NCI-H1092 treated with DMSO at 0.1 percent for 48 hours (cell line): ENCODE measurements around the gene DLG1.
"Not testable (repeated sequence)": the region's sequence is repeated elsewhere in the genome, so short reads cannot be mapped to it uniquely, and the experiment has no call there.

ENCODE experiments used
- DNase-seq: peaks from one replicate; lab custom pipeline; 2025; lab: John Stamatoyannopoulos, UW

DLG1 gene

DNA sequence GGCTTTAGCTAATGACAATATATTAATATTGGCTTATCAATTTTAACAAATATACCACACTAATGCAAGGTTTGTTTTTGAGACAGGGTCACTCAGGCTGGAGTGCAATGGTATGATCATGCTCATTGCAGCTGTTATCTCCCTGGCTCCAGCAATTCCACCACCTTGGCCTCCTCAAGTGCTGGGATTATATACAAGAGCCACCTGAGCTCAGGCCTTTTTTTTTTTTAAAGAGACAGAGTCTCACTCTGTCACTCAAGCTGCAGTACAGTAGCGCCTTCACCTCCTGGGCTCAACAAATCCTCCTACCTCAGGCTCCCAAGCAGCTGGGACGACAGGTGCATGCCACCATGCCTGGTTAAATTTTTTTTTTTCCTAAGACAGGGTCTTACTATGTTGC, 11.7 kb downstream of the DLG1 start:
- DNase-seq, result no peak

DNA sequence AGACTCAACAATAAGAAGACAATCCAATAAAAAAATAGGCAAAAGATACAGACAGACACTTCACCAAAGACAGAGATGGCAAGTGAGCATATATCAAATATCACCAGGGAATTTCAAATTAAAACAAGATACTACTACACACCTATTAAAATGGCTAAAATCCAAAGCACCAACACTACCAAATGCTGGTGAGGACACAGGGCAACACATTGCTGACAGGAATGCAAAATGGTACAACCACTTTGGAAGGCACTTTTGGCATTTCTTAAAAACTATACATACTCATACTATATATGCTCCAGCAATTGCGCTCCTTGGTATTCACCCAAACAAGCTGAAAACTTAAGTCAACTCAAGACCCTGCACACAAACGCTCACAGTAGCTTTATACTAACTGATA, 12.9 kb downstream of the DLG1 start:
- DNase-seq, result no peak

DNA sequence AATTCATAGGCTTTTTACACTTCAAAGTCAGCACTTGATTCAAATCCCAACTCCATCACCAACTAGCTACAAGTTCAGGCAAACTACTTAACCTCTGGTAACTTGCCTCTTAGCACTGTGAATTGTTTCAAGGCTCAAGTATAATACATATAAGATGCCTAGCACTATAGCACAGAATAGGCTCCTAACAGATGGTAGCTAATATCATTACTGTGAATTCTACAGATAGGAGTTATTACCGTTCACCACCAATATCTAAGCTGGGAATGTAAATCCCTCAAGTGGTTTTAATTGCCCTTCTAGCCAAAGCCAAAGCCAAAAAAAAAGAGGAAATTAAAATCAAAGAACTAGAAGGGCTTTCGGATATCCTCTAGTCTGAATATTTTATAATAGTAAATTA, 15.4 kb downstream of the DLG1 start:
- no peak for DNase-seq

DNA sequence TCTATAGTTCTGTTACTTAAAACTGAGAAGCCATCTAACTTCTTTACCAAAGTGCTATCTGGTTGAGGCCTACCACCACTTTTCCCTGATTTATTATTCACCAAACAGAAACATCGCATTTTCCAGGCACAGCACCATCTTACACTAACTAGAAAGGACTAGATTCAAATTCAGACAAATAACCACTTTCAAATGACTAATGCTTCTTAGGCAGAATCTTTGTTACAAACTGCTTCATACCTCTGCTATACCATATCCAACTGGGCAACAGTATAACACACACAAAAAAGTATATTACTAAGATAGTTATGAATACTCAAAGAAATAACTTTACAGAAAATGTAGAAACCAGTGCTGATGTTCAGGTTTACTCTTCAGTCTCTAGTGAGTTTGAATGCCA, 16.6 kb downstream of the DLG1 start:
- DNase-seq, result no peak

DNA sequence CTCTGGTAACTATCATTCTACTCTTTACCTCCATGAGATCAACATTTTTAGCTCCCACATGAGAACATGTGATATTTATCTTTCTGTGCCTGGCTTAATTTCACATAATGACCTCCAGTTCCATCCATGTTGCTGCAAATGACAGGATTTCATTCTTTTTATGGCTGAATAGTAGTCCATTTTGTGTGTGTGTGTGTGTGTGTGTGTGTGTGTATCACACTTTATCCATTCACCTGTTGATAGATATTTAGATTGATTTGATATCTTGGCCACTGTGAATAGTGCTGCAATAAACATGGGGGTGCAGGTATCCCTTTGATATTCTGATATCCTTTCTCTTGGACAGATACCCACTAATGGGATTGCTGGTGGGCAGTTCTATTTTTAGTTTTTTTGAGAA, 18.3 kb downstream of the DLG1 start:
- DNase-seq, result no peak

DNA sequence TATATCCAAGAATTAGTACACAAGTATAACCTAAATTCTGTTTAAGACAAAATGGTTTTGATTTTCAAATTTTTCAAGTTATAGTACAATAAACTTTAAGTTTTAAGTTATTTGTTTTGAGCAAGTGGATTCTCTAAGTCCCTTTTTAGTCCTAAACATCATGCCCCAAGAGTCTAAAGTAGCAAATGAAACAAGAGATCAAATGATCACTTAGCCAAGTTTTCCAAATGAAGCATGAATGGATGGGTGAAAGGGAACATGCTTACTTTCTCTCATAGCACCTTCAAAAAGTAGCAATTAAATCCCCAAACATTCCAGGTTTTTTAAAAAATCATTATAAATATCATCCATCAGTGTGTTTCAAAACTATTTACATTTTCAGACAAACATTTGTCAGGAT, 19.5 kb downstream of the DLG1 start:
- no peak for DNase-seq

DNA sequence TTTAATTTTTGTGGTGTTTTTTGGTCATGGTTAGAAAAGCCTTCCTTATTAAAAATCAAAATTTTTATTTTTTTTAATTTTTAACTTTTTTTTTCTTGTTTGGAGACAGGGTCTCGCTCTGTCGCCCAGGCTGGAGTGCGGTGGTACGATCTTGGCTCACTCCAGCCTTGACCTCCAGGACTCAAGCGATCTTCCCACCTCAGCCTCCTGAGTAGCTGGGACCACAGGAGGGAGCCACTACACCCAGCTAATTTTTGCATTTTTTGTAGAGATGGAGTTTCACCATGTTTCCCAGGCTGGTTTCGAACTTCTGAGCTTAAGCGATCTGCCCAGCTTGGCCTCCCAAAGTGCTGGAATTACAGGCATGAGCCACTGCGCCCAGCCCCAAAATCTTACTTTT, 21.6 kb downstream of the DLG1 start:
- not testable (repeated sequence) for DNase-seq

DNA sequence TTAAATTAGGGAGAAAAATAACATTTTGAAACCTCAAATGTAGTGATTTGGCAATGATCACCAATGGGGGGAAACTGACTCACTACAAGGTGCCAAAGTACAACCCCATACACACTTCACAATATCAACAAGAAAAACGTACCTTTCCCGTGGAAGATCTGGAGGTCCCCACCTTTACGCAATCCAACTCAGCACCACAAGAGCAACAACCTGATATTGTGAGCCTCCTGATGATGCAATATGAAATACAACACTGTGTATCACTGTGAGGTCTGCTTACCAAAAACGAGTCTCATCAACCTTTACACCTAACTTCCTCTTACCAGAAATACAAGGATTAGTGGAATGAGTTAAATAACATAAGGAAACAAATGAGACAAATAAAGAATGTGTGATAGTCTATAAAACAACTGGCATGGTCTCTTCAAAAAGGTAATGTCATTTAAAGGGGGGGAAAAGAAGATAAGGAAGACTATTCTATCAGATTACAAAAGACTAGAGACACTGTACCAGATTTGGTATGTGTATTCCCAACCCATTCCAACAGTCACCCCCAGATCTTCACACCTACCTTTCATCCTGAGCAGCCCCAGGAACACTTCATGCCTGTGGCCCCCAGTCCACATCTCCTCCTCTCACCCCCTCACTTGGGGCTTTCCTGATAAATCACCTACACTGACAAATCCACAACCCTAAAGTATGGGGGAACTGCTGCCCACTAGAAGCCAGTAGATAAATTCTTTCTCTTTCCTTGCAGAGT, 27.7 kb downstream of the DLG1 start:
- no peak for DNase-seq

DNA sequence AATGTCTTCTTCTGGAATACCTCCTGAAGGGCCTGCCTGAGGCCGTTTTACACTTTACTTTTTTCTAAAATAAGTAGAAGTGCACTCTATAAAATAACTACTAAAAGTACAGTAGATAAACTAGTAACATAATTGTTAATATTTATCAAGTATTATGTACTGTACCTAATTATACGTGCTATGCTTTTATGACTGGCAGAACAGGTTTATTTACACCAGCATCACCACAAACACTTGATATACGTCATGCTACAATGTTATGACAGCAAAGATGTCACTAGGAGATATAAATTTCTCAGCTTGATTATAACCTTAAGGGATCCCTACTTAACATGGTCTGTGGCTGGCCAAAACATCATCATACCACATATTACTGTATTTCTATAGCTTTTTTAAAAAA, 29.4 kb downstream of the DLG1 start:
- no peak for DNase-seq

DNA sequence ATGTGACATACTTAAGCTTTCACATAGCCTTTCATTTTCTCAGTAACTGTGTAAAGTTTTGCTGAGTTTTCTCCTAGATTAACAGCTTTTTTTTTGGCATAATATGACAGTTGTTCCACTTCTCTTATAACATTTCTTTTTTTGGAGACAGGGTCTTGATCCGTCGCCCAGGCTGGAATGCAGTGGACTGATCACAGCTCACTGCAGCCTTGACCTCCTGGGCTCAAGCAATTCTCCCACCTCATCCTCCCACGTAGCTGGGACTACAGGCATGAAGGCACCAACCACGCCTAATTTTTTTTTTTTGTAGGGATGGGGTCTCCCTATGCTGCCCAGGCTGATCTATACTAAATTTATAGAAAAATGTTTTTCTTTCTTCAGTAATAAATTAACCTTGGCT, 30.1 kb downstream of the DLG1 start:
- DNase-seq, result no peak

DNA sequence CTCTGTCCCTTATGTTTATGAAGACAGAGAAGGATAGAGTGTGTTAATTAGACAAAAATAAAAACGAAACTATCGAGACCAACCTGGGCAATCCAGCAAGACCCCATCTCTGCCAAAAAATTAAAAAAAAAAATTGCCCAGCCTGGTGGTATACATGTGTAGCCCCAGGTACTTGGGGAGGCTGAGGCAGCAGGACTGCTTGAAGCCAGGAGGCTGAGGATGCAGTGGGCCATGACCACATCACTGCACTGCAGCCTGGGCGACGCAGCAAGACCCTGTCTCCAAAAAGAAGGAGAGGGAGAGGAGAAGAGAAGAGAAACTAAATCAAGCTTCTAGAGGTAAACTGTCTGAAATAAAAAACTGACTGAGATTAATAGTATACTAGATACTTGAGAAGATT, 32.1 kb downstream of the DLG1 start:
- DNase-seq, result no peak

DNA sequence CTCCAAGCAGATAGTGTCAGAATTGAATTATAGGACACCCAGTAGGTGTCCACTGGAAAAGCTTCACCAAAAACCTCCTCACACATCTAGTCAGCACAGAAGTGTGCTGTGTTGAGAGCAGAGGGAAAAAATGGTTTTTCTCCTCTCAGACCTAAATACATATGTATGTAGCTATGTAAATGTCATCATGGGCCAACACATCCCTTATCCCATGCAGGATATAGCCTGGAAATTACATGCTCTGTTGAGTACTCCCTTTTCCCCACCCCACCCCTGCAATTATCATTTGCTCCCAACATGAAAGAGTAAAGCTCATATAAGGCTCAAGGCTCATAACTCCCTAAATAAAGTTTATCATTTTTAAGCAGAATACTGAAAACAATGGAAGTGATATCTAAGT, 35.7 kb downstream of the DLG1 start:
- no peak for DNase-seq

DNA sequence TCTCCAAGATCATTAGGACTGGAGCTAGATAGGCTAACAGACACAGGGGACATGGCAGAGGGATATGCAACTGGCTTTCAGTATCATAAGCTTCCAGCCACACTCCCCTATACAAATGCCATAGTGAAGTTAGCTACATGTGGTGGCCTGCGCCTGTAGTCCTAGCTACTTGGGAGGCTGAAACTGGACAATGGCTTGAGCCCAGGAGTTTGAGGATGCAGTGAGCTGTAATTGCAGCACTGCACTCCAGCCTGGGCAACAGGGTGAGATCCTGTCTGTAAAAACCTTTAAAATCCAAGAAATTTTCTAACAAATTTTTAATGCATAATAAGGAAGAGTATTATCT, 37.3 kb downstream of the DLG1 start:
- no peak for DNase-seq

DNA sequence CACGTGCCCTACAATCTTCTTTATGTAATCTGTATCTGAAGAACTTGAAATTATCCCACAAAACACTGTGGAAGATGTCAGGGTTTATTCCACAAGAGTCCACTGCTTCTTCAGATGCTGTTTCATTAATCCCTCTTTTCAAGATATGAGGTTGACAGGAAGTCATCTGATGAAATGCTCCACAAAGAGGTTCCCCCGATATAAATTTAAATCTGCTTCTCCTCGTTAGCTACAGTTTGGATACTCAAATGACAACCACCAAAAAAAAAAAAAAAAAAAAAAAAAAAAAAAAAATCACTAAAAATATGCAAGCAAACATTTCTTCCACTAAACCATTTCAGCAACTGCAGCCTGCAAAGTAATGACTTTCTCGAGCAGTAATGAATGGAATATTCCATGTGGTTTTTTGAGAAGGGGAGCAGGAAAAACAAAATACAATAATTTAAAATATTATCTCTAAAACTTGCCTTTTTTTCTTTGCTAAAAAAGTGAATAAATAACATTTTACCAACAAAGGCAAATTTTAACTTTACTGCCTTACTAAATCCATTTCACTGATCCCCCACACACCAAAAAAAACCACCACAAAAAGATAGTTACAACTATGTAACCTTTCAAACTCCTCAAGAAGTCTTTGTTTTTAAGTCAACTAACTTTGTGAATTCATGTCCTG, 37.8 kb downstream of the DLG1 start:
- no peak for DNase-seq

DNA sequence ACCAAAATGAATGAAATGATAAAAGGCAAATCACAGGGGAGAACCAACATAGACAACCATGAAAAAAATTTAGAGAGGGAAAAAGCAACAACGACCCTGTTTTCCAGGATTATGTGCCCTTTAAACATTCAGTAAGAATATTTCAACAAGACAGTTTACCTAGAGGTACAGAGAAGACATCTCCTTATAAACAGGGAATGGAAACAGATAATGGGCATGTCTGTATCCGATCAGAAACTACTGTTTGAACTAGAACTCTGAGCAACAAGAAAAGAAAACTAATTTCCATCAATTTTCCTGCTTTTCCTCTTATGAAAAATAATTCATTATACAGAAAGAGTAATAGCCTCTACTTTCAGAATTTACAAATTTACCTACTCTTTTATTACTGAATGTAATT, 39.3 kb downstream of the DLG1 start:
- DNase-seq, result no peak

DNA sequence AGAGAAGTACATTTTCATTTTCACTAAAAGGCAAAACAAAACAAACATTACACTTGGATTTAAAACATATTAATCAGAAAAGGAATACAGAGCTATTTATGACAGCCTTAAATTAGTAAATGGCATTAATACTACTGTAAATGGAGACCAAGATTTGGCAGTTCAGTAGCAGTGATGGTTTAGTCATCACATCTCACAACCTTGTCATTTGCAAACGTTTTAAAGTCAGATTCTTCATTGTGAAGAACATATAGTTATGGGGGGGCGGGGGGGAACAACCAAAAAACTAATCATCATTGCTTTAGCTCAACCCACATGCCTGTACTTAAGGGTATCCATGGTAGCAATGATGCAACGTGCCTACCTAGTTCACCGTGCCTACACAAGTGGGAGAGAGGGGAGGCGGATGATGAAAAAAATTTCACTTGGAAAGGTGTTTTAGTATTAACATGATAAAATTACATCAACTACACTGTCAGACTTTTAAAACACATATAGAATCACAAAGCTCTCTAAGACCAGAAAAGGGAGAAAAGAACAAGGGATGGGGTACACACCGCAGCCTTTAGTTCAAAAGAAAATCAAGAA, 40.1 kb downstream of the DLG1 start:
- no peak for DNase-seq

DNA sequence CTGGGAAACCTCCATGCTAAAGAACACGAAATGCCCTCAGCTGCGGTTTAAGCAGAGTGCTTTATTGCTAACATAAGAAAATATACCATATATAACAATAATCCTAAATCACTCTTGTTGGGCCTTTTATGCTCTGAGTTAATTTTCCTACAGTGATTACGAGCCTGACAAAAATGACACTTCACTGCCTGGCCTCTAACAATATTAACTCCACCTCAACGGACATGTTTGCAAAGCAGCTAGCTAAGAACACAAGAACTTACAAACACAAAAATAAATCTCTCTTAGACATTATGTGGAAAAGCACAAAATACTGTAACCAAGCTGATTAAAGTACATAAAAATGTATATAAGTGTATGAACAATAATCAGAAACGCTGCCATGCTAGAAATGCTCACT, 40.7 kb downstream of the DLG1 start:
- DNase-seq, result no peak

DNA sequence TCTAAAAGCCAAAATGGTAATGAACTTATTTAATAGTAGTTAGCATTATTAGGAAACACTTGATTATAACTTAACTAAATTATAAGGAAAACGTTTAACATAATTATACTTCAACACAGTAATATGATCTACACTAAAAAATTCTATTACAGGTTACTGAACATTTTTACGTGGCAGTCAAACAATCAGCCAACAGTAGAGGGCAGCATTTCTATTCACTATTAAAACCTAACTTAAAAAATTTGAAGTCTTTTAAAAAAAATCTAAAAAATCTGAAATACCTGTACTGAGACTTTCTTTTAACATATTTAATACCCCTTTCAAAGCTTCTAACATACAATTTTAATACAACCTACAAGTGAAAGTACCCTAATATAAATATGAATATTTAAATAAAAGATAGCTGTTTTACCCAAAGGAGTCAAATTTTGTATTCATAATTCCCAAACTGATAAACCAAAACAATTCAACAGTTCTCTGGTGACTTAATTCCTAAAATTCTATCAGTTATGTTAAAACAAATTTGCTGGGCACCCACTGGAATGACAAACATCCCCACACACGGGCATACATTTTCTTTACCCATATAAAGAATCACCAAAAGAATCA, 41.5 kb downstream of the DLG1 start:
- peak; percentile 45 for DNase-seq

DNA sequence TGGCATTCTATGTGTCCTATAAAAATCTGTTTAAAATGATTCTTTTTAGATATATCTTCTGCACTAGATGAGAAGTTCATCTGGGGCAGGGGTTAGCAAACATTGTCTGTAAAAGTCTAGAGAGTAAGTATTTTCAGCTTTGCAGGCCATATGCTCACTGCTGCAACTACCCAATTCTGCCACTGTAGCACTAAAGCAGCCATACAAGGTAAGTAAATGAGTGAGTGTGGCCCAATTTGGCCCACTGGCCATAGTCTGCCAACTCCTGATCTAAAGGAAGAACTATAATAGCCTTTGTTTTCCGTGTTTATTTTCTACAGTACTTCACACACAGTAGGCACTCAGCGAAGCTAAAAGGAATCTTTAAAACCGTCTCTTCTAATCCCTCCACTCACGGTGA, 42.3 kb downstream of the DLG1 start:
- no peak for DNase-seq

DNA sequence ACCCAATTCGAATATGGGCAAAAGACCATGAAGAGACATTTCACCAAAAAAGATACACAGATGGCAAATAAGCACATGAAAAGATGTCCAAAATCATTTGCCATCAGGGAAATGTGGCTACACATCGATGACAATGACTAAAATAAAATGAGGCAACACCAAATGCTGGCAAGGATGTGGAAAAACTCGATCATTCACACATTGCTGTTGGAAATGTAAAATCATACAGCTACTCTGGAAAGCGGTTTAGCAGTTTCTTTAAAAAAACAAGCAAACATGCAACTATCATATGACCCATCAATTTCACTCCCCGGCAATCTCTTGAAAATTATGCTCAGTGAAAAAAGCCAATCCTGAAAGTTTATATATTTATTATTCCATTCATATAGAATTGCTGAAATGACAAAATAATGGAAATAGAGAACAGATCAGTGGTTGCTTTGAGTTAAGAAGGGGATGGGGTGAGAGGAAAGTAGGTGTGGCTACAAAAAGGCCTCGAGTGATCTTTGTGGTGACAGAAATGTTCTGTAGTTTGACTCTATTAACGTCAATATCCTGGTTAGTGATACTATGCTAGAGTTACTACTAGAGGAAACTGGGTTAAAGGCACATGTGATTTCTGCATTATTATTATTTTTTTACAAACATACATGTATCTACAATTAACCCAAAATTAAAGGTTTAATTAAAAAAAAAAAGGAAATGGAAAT, 45.0 kb downstream of the DLG1 start:
- DNase-seq, result no peak

DNA sequence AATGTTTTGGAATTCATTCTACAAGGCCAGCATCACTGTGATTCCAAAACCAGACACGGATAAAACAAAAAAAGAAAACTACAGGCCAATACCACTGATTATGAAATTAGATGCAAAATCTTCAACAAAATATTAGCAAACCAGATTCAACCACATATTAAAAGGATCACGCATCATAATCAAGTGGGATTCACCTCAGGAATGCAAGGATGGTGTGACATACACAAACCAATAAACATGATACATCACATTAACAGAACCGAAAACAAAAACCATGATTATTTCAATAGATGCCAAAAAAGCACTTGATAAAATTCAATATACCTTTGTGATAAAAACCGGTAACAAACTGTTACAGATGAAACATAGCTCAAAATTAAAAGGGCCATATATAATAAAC, 48.9 kb downstream of the DLG1 start:
- DNase-seq, result no peak

DNA sequence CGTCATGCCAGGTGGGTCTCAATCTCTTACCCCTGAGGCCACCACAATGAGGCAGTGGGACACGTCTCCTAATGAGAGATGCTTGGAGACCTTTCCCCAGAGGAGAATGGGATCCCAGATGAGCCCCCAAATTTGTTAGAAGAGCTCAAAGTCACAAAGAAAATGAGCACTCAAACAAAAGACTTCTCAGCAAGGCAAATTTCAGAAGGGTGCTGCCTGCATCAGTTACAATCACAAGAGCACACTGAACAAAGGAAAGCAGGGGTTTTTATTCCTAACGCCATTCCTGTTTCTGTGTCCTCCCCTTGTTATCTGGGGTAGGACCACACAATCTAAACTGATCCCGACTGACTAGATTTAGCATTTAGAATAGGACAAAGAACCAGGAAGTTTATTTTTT, 50.1 kb downstream of the DLG1 start:
- DNase-seq, result no peak

DNA sequence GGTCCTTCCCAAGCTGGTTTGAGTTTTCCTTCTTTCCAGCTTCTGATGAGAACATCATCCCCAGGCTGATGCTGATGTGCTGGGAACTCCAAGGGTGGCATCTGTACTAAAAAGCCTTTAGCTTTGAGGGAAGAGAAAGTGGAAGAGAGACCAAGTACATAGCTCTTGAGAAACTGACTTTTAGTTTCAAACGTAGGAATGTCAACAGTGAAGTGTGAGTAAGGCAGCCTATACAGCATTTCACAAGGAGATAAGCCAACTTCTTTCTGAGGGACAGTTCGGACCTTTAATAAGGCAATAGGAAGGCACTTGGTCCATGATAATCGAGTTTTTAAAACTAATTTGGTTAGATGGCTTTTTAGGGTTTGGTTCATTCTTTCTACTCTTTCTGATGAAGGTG, 53.7 kb downstream of the DLG1 start:
- DNase-seq, result no peak
